ENCODE measurements around the gene TRAM2.
A peak's percentile ranks its signal among the peaks of the same experiment; 100 is the strongest.

The TRAM2 gene

DNA sequence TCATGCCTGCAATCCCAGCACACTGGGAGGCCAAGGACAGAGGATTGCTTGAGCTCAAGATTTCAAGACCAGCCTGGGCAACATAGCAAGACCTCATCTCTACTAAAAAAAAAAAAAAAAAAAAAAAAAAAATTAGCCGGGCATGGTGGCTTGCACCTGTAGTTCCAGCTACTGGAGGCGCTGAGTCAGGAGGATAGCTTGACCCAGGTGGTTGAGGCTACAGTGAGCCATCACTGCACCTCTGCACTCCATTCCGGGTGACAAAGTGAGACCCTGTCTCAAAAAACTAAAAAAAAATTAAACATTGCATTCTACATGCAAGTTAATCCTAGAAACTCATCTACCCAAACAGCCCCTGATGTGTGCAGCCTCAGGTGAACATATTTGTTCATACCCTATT, 7.3 kb upstream of the TRAM2 start:
- FAIRE-seq, result no peak
- TF ChIP-seq POLR2A (IDR thresholded peaks at IDR 0.05; ENCODE audit: low read depth, low read length), result no peak
- DNase-seq (ENCODE audit: insufficient read length, low spot score), result no peak

GRCh38 chr6:52582996-52583395, 6.1 kb upstream of the TRAM2 start:
- no peak for DNase-seq (ENCODE audit: insufficient read length, low spot score)
- no peak for TF ChIP-seq POLR2A (IDR thresholded peaks at IDR 0.05; ENCODE audit: low read depth, low read length)
- FAIRE-seq, result no peak

- TF ChIP-seq POLR2A (IDR thresholded peaks at IDR 0.05; ENCODE audit: low read depth, low read length), result no peak
- FAIRE-seq, result no peak
- no peak for DNase-seq (ENCODE audit: insufficient read length, low spot score)
Measured at GRCh38 chr6:52582446-52582845, 5.6 kb upstream of the TRAM2 start.

DNA sequence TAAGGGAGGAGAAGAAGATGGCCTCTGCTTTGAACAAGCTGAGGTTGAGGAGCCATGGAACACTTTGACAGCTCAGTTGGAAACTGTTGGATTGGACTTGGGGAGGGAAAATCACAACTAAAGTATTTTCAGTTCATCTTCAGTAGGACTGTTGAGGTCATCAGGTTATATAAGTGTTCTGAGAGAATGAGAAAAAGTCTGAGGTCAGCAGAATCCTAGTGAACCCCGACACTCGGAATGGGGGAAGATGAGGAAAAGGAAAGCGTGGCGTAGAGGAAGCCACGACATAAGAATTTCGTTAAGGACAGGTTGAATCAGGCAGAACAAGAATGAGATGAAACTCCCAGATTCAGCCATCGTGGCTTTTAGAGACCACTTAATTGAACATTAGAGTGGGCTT, 4.0 kb upstream of the TRAM2 start:
- no peak for FAIRE-seq
- DNase-seq (ENCODE audit: insufficient read length, low spot score), result no peak
- TF ChIP-seq POLR2A (IDR thresholded peaks at IDR 0.05; ENCODE audit: low read depth, low read length), result no peak

- DNase-seq (ENCODE audit: insufficient read length, low spot score), result no peak
- no peak for FAIRE-seq
- TF ChIP-seq POLR2A (IDR thresholded peaks at IDR 0.05; ENCODE audit: low read depth, low read length), result no peak
Measured at GRCh38 chr6:52579006-52579660, 2.3 kb upstream of the TRAM2 start.

DNA sequence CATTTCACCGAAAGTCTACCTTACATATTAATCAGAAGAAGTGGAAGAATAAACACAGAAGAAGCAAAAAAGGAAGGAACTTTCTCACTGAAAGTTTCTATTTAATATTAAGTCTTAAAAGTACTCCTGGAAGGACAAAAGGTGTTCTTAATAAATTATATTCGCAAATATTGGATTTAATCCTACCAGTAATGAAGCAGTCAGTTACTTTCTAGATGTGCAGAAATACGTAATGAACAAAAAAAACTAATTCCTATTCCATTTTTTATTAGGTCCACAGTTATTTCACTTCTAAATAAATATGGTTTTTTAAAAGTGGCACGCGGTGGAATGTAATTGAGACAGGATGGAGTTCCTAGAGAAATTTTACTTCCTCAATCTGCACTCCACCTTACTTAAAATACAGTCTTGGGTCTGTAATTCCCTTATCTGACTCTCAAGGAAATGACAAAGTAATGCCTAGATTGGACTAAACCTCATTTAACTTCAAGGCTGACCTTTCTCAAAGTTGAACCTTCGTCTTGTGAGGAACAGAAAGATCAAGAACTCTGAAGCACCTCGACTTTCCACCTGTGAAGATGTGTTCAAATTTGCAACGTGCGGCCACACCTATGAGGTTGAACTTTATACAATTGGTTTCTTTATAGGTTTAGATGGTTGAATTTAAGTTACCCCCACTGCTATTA, 1.1 kb upstream of the TRAM2 start:
- DNase-seq (ENCODE audit: insufficient read length, low spot score) (no peak), FAIRE-seq (no peak)
- no peak for TF ChIP-seq POLR2A (IDR thresholded peaks at IDR 0.05; ENCODE audit: low read depth, low read length)

GRCh38 chr6:52576392-52577021, 353 bp downstream of the TRAM2 start:
- peak; percentile 61; the same call in 1 of the 2 replicates for TF ChIP-seq POLR2A (IDR thresholded peaks at IDR 0.05; ENCODE audit: low read depth, low read length)
- FAIRE-seq (no peak), DNase-seq (ENCODE audit: insufficient read length, low spot score) (peak; percentile 78)

GRCh38 chr6:52576054-52576391, 837 bp downstream of the TRAM2 start:
- no peak for DNase-seq (ENCODE audit: insufficient read length, low spot score)
- TF ChIP-seq POLR2A (IDR thresholded peaks at IDR 0.05; ENCODE audit: low read depth, low read length), result no peak
- no peak for FAIRE-seq

DNA sequence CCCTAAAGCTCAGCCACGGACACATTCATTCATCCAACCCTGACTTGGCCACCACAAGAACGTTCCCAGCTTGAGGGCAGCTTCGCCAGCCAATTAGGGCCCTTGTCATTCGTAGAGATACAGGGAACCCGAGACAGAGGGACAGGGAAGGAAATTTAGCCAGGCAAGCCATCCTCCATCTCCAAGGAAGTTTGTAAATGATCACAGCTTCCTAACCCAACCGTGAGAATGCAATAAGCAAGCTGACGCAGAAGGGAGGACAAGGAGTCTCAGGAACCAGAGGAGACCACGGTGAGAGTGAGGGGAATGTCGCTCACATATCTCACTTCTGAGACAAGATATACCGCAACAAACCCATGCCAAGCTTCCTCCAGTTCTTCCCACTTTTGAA, 1.4 kb downstream of the TRAM2 start:
- no peak for TF ChIP-seq POLR2A (IDR thresholded peaks at IDR 0.05; ENCODE audit: low read depth, low read length)
- FAIRE-seq (no peak), DNase-seq (ENCODE audit: insufficient read length, low spot score) (no peak)

DNA sequence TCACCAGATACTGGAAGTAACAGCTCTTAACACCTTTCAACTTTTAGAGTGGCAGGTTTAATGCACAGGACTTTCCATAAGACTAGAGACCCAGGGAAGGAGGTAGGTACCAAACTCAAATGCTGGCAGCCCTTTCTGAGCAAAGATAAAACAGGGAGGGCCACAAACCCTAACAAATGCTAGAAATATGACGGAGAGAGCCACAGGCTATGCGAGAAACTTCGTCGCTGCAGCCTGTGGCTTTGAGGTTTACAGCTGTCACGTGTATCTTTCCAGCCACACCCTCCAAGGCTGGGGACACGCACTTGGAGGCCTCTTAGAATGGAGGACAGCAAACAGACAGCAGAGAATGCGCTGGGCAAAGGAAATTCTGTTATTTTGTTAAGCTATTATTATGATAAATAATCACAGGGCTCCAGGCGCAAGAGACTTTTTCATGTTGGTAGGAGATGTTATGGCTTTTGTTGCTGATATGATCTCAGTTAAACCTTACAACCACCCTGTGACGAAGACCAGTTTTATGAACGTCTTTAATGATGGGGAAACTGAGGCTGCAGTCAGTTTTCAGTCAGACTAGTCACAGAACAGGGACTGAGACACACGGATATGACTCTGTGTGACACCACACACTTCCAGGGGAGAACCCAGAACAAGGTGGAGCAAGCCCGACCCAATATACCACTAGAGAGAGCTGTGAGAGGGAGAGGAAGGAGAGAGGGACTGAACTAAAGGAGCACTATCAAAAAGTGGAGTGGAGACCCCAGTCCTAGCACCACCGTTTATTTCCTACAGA, 2.0 kb downstream of the TRAM2 start:
- no peak for TF ChIP-seq POLR2A (IDR thresholded peaks at IDR 0.05; ENCODE audit: low read depth, low read length)
- DNase-seq (ENCODE audit: insufficient read length, low spot score) (no peak), FAIRE-seq (no peak)

- DNase-seq (ENCODE audit: insufficient read length, low spot score) (no peak), FAIRE-seq (no peak)
- no peak for TF ChIP-seq POLR2A (IDR thresholded peaks at IDR 0.05; ENCODE audit: low read depth, low read length)
Measured at GRCh38 chr6:52573295-52573694, 3.6 kb downstream of the TRAM2 start.

GRCh38 chr6:52572536-52572935, 4.3 kb downstream of the TRAM2 start:
- DNase-seq (ENCODE audit: insufficient read length, low spot score) (no peak), FAIRE-seq (no peak)
- TF ChIP-seq POLR2A (IDR thresholded peaks at IDR 0.05; ENCODE audit: low read depth, low read length), result no peak

DNA sequence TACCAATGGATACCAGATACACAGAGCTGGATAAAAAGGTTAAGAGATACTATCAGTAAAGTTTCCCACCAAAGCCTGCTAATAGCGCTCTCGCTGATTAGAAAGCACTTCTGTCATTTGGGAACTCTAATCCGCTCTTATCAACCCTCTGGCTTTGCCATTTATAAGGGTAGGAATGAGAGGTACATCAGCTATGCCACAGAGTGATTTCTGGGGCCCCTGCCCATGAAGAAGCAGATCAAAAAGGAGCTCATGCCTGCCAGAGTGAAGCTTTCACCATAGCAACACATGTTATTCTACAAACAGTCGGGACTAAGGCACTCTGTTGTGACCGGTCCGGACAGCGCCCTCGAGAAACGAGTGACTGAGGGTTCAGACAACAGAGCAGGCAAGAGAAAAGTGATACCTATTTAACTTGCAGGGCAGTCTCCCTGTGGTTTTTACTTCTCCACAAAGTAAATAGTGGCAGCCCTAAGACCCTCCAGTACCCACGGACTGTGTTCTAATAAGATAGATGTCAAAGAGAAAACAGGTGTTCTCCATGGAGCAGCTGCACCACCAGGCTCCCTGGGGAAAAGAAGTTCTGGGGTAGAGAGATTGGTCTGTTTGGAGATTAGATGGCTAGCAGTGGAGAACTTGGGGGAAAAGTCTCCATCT, 5.6 kb downstream of the TRAM2 start:
- no peak for TF ChIP-seq POLR2A (IDR thresholded peaks at IDR 0.05; ENCODE audit: low read depth, low read length)
- FAIRE-seq, result no peak
- no peak for DNase-seq (ENCODE audit: insufficient read length, low spot score)

- FAIRE-seq, result no peak
- no peak for TF ChIP-seq POLR2A (IDR thresholded peaks at IDR 0.05; ENCODE audit: low read depth, low read length)
- no peak for DNase-seq (ENCODE audit: insufficient read length, low spot score)
Measured at GRCh38 chr6:52570291-52570700, 6.6 kb downstream of the TRAM2 start.

Measured in H54 (cell line).